D341Med (cell line): ENCODE results near the gene PLA2G3.
A peak's percentile ranks its signal among the peaks of the same experiment; 100 is the strongest.
"Not testable (repeated sequence)": the region's sequence is repeated elsewhere in the genome, so short reads cannot be mapped to it uniquely, and the experiment has no call there.

ENCODE experiments used
- DNase-seq: peaks from one replicate; pipeline ENCODE4 v3.0.0; 2012; ENCODE audit warnings: low spot score

Gene PLA2G3

DNA sequence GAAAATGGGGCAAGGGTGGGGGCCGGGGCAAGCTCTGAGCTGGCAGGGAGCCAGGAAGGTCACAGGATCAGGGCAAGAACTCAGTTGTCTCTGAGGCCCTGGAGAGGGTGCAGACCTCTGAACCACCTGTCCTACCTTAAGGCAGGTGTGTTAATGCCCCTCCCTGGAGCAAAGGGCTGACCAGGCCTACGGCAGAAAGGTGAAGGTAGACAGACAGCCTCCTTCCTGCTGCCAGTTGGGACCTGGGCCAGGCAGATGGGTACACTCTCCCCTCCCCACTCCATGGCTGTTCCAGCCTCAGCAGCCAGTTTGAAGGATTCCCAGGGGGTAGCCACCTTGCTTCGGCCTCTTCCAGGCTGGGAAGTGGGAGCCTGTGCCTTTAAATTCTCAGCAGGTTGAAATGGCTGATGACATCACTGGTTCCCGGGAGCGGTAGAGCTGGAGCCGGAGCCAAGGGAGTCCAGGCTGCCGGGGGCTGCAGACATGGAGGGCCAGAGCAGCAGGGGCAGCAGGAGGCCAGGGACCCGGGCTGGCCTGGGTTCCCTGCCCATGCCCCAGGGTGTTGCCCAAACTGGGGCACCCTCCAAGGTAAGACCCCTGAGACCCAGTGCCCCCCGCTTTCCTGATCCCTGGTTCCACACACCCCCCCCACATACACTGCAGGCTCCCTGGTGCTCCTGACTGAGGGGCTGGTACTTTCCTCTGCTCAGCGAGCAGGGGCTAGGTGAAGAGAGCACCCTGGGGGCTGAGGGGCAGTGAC is 17.6 kb downstream of the PLA2G3 start, which contains the start of gene INPP5J:
INPP5J (plus strand) TSS at position 435 of the 760 bp plus-strand sequence; CDS start at position 484, 49 bp downstream.
- DNase-seq, result peak; percentile 74

DNA sequence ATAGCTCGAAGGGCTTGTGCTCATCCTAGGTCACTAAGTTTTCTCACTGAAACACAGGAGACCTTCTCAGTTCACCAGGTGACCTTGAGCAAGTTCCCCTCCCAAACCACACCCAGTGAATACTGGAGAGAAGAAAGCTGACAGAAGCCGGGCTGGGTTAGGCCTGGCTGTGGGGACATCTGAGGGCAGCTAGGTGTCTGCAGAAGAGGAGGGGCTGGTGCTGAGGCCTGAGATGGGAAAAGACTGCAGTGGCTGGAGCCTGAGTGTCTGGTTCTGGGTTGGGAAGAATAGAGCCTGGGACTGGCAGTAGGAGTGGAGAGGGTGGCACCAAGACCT is 18.1 kb downstream of the PLA2G3 start:
- no peak for DNase-seq

DNA sequence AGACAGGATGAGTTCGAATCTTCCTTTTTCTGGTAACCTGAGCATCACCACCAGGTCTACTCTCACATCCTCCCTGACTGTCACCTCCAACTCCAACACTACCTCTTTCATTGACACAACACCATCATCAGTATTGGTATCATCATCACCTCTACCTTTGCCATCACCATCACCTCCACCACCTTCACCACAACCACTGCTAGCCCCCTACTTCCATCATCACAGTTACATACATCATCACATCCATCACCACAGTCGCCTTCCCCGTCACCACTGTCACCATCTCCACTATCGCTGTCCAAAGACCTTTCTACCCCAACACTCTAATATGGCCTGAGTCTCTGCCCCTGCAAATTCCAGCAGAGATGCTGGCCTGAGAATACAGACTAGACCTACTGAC is 18.9 kb downstream of the PLA2G3 start:
- no peak for DNase-seq

DNA sequence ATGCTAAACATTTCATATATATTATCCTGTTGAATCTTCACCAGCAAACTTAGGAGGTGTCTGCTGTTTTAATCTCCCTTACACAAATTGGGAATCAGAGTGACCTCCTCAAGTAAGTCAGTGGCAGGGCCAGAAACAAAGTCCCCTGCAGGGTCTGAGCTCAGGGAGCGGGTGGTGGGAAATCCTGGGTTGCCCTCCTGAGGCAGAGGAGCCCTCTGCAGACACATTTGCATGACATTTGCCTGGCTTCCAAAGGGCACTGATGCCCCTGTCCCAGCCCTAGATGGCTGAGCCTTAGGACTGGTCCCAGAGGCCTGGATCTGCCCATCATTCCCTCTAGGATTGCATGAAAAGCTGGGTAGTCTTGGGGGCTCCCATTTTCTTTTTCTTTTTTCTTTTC is 19.7 kb downstream of the PLA2G3 start:
- DNase-seq, result no peak

DNA sequence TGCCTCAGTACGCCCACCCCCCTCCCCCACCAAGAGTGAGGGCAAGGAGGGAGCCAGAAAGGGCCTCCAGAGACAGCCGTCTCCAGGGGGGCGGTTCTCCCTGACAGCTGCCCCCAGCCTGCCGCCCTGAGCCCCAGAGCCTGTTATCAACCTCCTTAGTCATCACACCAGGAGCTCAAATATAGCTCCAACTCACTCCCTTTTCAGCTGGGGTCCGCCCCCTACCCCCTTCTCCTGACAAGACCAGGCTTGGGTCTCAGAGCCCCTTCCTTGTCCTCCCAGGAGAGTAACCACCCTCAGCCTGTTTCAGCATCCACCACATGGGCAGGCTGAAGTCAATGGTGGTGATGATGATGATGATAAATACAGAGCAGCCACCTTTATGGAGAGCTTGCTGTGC is 20.1 kb downstream of the PLA2G3 start:
- no peak for DNase-seq

DNA sequence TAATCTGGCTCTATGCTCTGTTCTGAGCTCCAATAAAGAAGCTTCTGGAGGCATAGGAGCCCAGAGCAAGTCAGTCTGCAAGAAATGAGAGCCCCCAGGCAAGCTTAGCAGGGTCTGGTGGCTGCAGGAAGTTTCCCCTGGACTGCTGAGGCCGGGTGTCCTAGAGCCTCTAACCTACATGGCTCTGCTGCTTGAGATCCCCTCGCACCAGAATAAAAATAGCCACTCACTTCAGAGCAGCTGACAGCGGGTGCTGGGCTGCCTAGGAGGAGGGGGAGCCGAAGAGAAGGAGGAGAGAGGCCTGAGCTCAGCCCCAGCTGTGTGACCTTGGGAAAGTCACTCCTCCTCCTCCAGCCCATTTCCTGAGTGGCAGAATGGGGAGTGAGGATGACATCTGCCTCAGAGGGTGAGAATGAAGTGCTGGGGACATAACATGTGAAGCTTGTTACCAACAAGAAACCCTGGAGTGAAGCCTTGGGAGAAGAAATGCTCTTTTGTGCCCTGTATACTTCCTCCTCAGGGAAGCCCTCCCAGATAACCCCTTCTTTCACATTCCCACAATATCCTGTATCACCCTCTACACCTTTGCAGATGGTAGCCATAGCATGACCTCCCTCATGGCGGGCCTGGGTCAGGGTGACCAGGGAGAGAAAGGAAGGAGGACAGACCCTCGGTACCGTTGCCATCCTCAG is 21.1 kb downstream of the PLA2G3 start:
- DNase-seq, result no peak

DNA sequence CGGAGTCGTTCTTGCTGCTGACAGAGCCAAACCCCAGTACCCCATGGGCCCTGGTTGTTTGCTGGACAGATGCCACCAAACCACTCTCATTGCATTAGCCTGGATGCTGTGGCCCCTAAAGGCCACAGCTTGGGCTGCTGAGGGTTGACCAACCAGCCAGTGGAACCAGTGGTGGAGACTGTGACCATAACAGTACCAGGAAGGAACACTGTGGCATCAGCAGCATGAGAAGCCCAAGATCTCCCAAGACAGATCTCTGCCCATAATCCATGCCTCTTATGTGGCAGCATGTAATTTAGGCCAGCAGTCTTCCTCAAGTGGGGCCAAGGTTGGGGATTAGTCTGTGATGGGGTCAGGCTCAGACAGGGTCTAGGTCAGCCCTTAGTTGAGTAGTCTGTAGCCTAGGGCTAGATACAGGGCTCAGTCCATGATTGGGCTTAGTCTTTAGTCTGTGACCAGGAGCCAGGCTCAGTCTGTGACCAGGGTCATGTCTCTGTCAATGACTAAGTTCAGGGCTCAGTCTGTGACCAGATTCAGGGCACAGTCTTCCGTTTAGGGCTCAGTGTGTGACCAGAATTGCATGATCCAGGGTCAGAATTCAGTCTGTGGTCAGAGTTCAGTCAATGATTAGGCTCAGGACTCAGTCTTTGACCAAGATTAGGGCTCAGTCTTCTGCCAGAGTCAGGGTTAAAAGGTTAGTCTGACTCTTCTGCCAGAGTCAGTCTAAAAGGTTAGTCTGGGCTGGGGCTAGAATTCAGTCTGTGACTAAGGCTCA is 22.1 kb downstream of the PLA2G3 start:
- no peak for DNase-seq

DNA sequence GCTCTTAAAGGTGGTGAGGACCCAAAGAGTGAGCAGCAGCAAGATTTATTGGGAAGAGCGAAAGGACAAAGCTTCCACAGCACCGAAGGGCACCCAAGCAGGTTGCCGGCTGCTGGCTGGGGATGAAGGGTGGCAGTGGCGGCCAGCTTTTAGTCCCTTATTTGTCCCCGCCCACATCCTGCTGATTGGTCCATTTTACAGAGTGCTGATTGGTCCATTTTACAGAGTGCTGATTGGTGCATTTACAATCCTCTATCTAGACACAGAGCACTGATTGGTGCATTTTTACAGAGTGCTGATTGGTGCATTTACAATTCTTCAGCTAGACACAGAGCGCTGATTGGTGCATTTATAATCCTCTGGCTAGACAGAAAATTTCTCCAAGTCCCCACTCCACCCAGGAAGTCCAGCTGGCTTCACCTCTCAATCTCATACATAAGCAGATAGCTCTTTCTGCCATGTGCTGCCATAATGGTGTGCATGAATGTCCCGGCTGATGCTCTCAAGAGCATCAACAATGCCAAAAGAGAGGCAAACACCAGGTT is 27.7 kb downstream of the PLA2G3 start:
- not testable (repeated sequence) for DNase-seq

DNA sequence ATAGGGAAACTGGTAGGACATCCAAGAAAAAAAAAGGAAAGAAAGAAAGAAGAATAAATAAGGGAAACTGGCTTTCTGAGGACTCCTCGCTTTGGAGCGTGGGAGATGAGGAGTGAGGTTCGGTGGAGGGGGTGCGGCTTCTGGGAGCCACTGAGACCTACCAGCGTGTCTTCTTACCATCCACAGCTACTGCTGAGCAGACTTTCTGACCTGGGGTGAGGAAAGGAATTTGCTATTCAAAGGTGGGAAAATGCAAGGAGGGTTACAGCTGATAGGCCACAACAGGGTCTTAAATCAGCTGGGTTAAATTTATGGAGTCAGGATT is 32.5 kb downstream of the PLA2G3 start:
- no peak for DNase-seq

DNA sequence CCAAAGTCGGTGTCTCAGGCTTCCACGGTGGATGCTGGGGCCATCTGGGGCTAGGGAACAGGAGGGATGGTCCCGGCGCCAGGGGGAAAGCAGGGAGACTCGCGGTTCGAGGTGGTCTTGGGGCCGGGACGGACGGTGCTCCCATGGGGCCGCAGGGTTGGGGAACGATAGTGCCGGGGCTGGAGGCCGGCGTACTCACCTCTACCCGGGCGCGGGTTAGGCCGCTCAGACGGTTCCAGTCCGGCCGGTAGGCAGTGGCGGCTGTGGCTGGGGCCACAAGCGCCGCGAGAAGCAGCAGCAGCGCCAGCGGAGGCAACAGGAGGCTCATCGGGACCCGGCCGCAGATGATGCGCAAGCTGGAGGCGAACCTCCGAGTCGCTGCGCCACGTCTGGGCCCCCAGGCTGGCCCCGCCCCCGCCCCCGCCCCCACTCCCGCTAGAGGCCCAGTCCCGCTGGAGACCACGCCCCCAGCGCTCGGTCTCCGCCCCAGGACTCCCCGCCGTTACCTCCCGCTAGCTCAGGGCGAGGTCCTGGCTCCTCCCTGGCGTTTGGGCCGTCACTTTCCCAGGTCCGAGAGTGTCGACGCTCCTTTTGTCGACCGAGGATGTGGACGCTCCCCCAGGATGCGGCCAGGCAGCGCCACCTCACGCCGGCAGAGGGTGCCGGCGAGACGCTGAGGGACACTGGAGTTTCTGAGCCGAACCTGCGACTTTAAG is 33.0 kb downstream of the PLA2G3 start, which contains the start of gene SELENOM:
SELENOM (minus strand) TSS at position 391 of the 716 bp plus-strand sequence; CDS start at position 328, 63 bp downstream.
- DNase-seq, result peak; percentile 88

DNA sequence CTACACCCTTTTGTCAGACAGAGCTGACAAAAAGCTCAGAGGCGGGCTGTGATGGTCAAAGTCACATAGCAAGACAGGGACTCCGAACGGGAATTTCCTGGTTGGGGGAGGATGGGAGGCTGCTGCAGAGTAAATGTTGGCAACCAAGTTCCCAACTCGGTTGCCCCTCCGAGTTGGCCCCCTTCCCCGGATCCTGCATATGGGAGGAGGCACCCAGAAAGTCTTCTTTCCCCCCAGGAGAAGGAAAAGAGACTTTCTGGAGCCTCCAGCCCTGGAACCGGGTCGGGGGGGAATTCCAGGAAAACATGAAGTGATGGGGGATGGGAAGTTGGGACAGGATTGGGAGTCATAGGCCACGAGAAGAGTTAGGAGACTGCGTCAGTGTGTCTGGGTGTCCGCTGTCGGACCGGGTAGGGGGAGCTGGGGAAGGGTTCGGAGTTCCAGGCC is 33.6 kb downstream of the PLA2G3 start:
- no peak for DNase-seq

DNA sequence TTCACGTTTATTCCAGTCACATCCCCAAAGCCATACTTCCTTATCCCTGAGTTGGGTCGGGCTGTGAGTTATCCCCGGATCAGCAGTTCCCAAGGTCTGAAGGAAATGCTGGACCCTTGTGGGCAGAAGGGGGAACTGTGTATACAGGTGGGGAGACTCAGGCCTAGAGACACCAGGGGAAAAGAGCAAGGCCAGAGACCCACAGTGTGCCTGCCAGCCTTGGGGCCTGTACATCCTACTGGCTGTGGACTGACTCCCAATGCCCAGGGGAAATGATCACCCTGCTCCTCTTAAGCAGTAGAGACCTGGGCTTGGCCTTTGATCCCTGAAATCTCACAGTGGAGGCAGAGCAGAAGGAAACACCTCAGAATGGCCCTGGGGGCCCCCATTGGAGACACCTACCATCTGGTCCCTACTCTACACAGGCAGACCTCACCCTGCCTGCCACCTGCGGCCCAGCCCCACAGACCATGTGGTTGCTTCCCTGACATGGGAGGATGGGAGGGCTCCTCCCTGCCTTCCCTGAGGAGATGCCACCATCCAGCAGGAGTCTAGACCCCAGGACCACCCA is 34.2 kb downstream of the PLA2G3 start:
- DNase-seq, result no peak

DNA sequence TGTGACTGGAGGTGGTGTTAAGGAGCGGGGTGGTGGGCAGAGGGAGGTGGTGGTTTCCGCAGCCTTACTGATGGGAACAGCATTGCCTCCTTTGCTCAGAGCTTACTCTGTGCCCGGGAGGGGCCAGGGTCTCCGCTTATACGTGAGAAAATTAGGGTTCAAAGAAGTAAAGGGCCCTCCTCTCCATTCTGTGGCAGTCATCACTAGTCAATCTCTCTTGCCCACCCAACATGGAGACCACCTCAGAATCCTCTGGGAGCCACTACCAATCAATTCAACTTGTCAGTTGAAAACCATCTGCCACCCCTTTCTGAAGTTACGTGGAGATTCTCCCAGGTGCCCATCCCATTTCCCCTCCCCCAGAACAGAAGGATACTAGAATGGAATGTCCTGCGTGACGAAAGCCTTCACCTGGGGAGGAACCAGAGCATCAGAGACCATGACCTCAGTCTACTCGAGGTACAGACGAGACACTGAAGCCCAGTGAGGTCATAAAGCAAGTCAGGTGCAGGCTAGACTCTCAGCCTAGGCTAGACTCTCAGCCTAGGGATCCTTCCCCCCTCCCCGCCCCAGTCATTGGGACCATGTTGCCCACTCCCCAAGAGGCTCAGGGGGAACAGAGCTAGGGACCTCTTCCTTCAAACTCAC is 34.9 kb downstream of the PLA2G3 start:
- no peak for DNase-seq

DNA sequence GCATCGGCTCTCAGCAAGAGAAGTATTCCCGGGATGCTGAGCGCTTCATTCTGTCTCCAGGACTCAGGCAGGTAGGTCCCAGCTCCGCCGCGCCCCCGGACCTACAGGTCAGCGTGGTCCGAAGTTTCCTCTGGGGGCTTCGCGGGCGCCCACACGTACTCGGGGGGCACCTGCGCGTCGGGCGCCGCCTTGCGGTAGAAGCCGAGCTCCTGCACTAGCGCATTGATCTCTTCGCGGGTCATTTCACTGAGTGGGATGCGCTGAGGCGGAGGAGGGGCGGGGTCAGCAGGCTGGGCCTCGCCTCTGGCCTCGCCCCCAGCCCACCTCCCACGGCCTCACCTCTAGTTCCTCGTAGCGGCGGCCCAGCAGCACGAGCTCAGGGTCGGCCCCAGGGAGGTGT is 35.4 kb downstream of the PLA2G3 start:
- DNase-seq, result no peak

DNA sequence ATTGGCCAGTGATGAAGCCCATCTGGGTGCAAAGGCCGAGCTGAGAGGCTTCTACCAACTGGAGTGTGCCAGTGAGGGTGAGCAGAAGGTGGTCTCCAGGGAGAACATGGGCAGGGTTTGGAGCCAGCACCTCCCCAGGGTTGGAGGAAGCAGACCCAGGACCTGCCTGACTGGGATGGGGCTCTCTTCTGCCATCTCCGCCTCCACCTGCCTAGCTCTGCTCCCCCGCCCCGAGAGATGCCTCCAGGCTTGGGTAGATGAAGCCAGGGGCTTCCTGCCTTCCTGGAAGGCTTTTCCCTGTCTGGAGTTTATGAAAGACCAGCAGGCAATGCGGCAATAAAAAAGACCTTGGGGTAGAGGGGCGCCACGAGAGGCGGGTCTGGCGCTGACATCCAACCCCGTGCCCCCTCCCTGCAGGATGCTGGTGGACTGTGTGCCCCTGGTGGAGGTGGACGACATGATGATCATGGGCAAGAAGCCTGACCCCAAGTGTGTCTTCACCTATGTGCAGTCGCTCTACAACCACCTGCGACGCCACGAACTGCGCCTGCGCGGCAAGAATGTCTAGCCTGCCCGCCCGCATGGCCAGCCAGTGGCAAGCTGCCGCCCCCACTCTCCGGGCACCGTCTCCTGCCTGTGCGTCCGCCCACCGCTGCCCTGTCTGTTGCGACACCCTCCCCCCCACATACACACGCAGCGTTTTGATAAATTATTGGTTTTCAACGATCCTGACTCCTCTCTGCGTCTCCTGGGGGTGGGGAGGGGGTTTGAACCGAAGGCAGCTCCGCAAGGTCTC is 36.2 kb downstream of the PLA2G3 start:
- DNase-seq, result no peak

DNA sequence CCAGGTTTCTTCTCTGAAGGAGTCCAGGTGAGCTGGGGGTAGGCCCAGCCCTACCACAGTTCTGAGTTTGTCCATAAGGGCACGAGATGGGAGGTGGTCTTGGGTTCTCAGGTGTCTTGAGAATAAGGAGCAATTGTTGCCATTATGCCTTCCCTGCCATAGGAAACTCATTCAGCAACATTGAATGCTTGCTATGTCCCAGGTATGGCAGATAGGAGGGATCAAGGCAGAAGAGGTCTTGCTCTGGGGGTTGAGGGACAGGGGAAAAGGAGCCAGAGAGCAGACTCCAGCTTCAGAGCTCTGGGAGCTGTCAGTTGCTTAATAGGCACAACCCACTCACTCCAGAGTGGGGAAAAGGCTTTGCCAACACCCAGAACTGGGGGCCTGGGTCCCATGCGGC is 37.2 kb downstream of the PLA2G3 start:
- no peak for DNase-seq

DNA sequence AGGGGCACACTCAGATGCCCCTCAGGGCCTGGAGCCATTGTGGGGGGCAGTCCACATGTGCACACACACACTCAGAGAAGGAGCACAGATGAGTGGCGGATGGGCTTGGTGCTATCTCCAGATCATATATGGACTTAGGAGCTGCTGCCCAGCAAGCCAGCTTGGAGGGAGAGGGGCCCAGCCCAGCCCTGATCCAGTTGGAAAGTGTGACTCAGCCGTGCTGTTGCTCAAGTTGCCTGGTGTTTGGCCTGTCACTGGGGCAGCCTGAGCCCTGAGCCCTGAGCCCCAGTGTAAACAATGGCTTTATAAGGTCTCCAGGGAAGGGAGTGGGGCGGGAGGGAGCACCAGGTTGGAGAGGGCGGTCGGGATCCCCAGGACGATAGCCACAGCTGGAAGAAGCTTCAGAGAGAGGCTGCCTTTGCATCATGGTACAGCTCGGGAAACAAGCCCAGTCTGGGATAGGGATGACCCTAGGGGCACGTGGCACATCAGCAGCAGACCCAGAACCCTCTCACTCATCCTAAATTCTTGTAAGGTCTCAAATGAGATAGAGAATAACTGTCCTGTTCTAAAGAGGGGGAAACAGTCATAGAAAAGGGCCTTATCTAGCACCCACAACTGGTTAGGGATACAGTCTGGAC is 37.7 kb downstream of the PLA2G3 start:
- no peak for DNase-seq

DNA sequence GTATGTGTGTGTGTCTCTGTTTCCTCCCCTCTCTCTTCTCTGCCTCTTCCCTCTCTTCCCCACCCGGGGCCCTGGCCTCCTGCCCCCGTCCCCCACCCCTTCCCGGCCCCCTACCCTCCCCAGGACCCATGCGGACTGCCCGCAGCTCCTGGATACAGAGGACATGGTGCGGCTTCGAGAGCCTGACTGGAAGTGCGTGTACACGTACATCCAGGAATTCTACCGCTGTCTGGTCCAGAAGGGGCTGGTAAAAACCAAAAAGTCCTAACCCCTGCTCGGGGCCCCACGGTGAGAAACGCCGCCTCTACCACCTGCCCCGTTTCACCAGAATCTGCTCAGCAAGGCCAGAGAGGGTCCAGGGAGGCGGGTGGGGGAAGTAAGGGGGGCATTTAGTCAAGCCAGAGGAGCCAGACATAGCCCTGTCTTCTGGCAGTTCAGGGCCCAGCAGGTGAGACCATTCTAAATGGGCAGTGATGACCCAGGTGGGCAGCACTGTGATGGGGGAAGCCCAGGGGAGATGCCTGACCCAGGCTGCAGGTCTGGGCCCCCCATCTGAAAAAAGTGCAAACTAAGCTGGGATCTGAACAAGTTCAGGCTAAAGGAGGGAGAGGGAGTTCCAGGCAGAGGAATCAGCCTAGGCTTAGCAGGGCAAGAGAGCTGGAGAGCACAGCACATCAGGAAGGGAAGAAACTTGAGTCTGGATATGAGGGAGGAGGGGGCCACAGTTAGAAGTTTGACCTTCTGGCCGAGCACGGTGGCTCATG is 39.4 kb downstream of the PLA2G3 start:
- no peak for DNase-seq
